ENCODE data around the gene RBM43. TPM values are rescaled to one million over a fixed set of nuclear protein-coding genes. Genes with fewer than 3 reads are reported as not detected.

Gene RBM43
- total and polyA plus RNA-seq, 9 of the 15 experiments (the other 6 are each of a cell fraction or from before 2014, with no cell fraction given), result 1.3 to 6.9 (median 3.8) TPM

- in situ Hi-C loops (cut with MboI), result no loop called here
- intact Hi-C loops (cut with micrococcal nuclease), result no loop called here
- BruUV-seq (replicated peaks), result no TSS peak
- TF ChIP-seq PTRF (tag; IDR thresholded peaks at IDR 0.05) (no peak), TGIF2 (CRISPR knock-in tag; IDR thresholded peaks at IDR 0.05) (no peak), RBM34 (IDR thresholded peaks at IDR 0.05; ENCODE audit: borderline replicate concordance, insufficient read depth, low read length) (no peak), ZNF143 (CRISPR knock-in tag; IDR thresholded peaks at IDR 0.05) (no peak), USF2 (CRISPR knock-in tag; IDR thresholded peaks at IDR 0.05) (peak; percentile 44), BHLHE40 (IDR thresholded peaks at IDR 0.05; ENCODE audit: low read length) (no peak), SMARCA5 (IDR thresholded peaks at IDR 0.05) (no peak), BRF1 (IDR thresholded peaks at IDR 0.05; ENCODE audit: borderline replicate concordance, extremely low read depth, insufficient read length) (no peak), RBM14 (IDR thresholded peaks at IDR 0.05; ENCODE audit: borderline replicate concordance, insufficient read depth, low read depth, low read length) (no peak), KAT7 (CRISPR knock-in tag; IDR thresholded peaks at IDR 0.05; ENCODE audit: borderline replicate concordance) (no peak), ATF1 (CRISPR knock-in tag; IDR thresholded peaks at IDR 0.05) (no peak), ATF1 (tag; IDR thresholded peaks at IDR 0.05) (0 out of 2 replicates have a peak, but pooled peaks have one; percentile 14), SAFB (IDR thresholded peaks at IDR 0.05; ENCODE audit: borderline replicate concordance, low read depth, low read length) (no peak), VEZF1 (CRISPR knock-in tag; IDR thresholded peaks at IDR 0.05) (no peak), E2F5 (CRISPR knock-in tag; IDR thresholded peaks at IDR 0.05) (no peak), SETDB1 (IDR thresholded peaks at IDR 0.05; ENCODE audit: low read length) (no peak), NR2C2 (CRISPR knock-in tag; IDR thresholded peaks at IDR 0.05) (no peak), NR2C2 (tag; IDR thresholded peaks at IDR 0.05) (no peak), RAD51 (IDR thresholded peaks at IDR 0.05; ENCODE audit: borderline replicate concordance, low read depth) (peak; percentile 44; the same call in 1 of the 2 replicates), ZBTB43 (CRISPR knock-in tag; IDR thresholded peaks at IDR 0.05) (no peak), CBX5 (IDR thresholded peaks at IDR 0.05; ENCODE audit: borderline replicate concordance, low read depth) (no peak)
Measured at GRCh38 chr2:151217343-151217742, 44.3 kb downstream of the RBM43 start.

More at GRCh38 chr2:151217343-151217742, 44.3 kb downstream of the RBM43 start:
- ATAC-seq (peak; percentile 62), DNase-seq (ENCODE audit: extremely low read depth in 1 of 4, low spot score in 3 of 4) (peak in 1 of 4 experiments; percentile 10), FAIRE-seq (no peak)
- Histone ChIP-seq H3K27me3 (ENCODE audit: control insufficient read depth in 2 of 2, insufficient read depth in 2 of 2, low read length in 2 of 2) (no peaks in the 10 kb centered on the region; a peak in 2 of 5 replicates), H4K20me1 (replicated peaks; ENCODE audit: control insufficient read depth, insufficient read depth, low read length) (no peaks in the 10 kb centered on the region), H3K36me3 (ENCODE audit: control insufficient read depth, insufficient read depth, low read length) (no peaks in the 10 kb centered on the region), H3K4me3 (no peak overlapping the region), H3K4me2 (ENCODE audit: insufficient read depth, low read length) (no peak overlapping the region; the same call in 1 of the 2 replicates), H3K27ac (ENCODE audit: extremely low read depth, low read depth, low read length) (no peak overlapping the region), H3K9ac (ENCODE audit: insufficient read depth in 1 of 2, low read depth in 2 of 2, low read length in 2 of 2) (no peak overlapping the region), H3K9me3 (replicated peaks; ENCODE audit: control insufficient read depth, insufficient read depth, low read depth, low read length) (no peaks in the 10 kb centered on the region), H3K4me1 (replicated peaks in 1 of 2; ENCODE audit: control insufficient read depth in 2 of 2, insufficient read depth in 2 of 2, low read length in 2 of 2) (no peaks in the 10 kb centered on the region), H3K79me2 (ENCODE audit: control insufficient read depth, insufficient read depth, low read length) (no peaks in the 10 kb centered on the region), H2AFZ (ENCODE audit: low read depth, low read length) (no peak overlapping the region), H3K9me1 (ENCODE audit: control insufficient read depth, insufficient read depth, low read length) (no peaks in the 10 kb centered on the region)
- WGBS (ENCODE audit: insufficient coverage, low coverage, missing lambda C conversion rate), result 2% methylated on average over 3 of the region's 3 CpGs
- POLR2A ChIA-PET, result interaction anchor here (0.8 kb wide), 1 partner anchor 1582 kb away, joined by 3 read pairs; no protein-coding TSS in a partner anchor
- CTCF ChIA-PET (ENCODE audit: low intra/inter-chr PET ratio), result no interaction called here

Measured in K562 (cell line).